Mesenchymal stem cell (in vitro differentiated cells and primary cell): Measurements from ENCODE around the gene ARMC3.

Experiments used
- DNase-seq: peaks from one replicate; pipeline ENCODE4 v3.0.0-alpha.2; 2013
- H2AFZ ChIP-seq: one replicate; pipeline ENCODE4 v1.6.1; 2013; ENCODE audit warnings: low read depth, mild to moderate bottlenecking, control low read depth, inconsistent platforms, low read length, moderate library complexity
- H2AK5ac ChIP-seq: 2 replicates; pipeline ENCODE4 v1.6.1; 2013; ENCODE audit warnings: low read length, moderate library complexity, mild to moderate bottlenecking, inconsistent platforms; ENCODE audit not compliant: severe bottlenecking
- H2BK120ac ChIP-seq: one replicate; pipeline ENCODE4 v1.6.1; 2013; ENCODE audit warnings: low read depth, mild to moderate bottlenecking, inconsistent platforms, low read length, moderate library complexity
- H2BK12ac ChIP-seq, 2 experiments: one replicate each; pipeline ENCODE4 v1.6.1; 2013; ENCODE audit warnings: inconsistent platforms in 2 of 2, low read length in 2 of 2, mild to moderate bottlenecking in 2 of 2, moderate library complexity in 2 of 2, control low read depth in 1 of 2
- H2BK15ac ChIP-seq: one replicate; pipeline ENCODE4 v1.6.1; 2013; ENCODE audit warnings: mild to moderate bottlenecking, low read depth, inconsistent platforms; ENCODE audit not compliant: poor library complexity, severe bottlenecking
- H2BK5ac ChIP-seq: 2 replicates; pipeline ENCODE4 v1.6.1; 2013; ENCODE audit warnings: low read depth, mild to moderate bottlenecking, low read length, control low read depth, inconsistent platforms; ENCODE audit not compliant: poor library complexity, severe bottlenecking
- H3K14ac ChIP-seq, 2 experiments: one replicate each; pipeline ENCODE4 v1.6.1; 2013; ENCODE audit warnings: inconsistent platforms in 2 of 2, low read length in 2 of 2, control low read depth in 1 of 2, mild to moderate bottlenecking in 1 of 2, moderate library complexity in 1 of 2
- H3K18ac ChIP-seq, 2 experiments: one replicate each; pipeline ENCODE4 v1.6.1; 2013; ENCODE audit warnings: inconsistent platforms in 2 of 2, low read length in 2 of 2, control low read depth in 1 of 2, low read depth in 1 of 2, mild to moderate bottlenecking in 1 of 2
- H3K23ac ChIP-seq, 2 experiments: one replicate each; pipeline ENCODE4 v1.6.1; 2013; ENCODE audit warnings: inconsistent platforms in 2 of 2, low read length in 2 of 2, mild to moderate bottlenecking in 2 of 2, moderate library complexity in 2 of 2, control low read depth in 1 of 2
- H3K27ac ChIP-seq: 2 replicates; pipeline ENCODE4 v1.5.1; 2013; ENCODE audit warnings: mild to moderate bottlenecking, moderate library complexity, low read length, control low read depth, inconsistent platforms; ENCODE audit not compliant: poor library complexity, severe bottlenecking
- H3K27me3 ChIP-seq, 2 experiments: 2 replicates each; pipeline versions ENCODE4 v1.6.1 to v1.7.0; 2013; ENCODE audit warnings: low read length in 2 of 2, mild to moderate bottlenecking in 2 of 2, moderate library complexity in 2 of 2, control low read depth in 1 of 2, inconsistent platforms in 1 of 2; ENCODE audit not compliant: control insufficient read depth in 1 of 2, insufficient read depth in 1 of 2
- H3K36me3 ChIP-seq, 2 experiments: 2 replicates each; pipeline versions ENCODE4 v1.6.1 to v1.7.0; 2013; ENCODE audit warnings: low read length in 2 of 2, control low read depth in 1 of 2, inconsistent platforms in 1 of 2, low read depth in 1 of 2, mild to moderate bottlenecking in 1 of 2; ENCODE audit not compliant: insufficient read depth in 2 of 2, control insufficient read depth in 1 of 2
- H3K4ac ChIP-seq, 2 experiments: one replicate each; pipeline ENCODE4 v1.6.1; 2013; ENCODE audit warnings: inconsistent platforms in 2 of 2, low read length in 2 of 2, mild to moderate bottlenecking in 2 of 2, moderate library complexity in 2 of 2, control low read depth in 1 of 2, low read depth in 1 of 2
- H3K4me1 ChIP-seq: 2 replicates; pipeline ENCODE4 v1.6.1; 2013; ENCODE audit warnings: low read depth, low read length, control low read depth; ENCODE audit not compliant: control insufficient read depth, insufficient read depth
- H3K4me2 ChIP-seq: 2 replicates; pipeline ENCODE4 v1.6.1; 2013; ENCODE audit warnings: low read length, mild to moderate bottlenecking, inconsistent platforms; ENCODE audit not compliant: poor library complexity, severe bottlenecking
- H3K4me3 ChIP-seq, 2 experiments: 2 replicates each; pipeline versions ENCODE4 v1.5.1 to v1.7.0; 2013; ENCODE audit warnings: low read length in 2 of 2, mild to moderate bottlenecking in 2 of 2, control low read depth in 1 of 2, low read depth in 1 of 2; ENCODE audit not compliant: insufficient read depth in 1 of 2
- H3K79me1 ChIP-seq: replicated peaks from 2 replicates; pipeline ENCODE4 v1.6.1; 2013; ENCODE audit warnings: mild to moderate bottlenecking, control low read depth, low read length, inconsistent platforms; ENCODE audit not compliant: poor library complexity, severe bottlenecking
- H3K9ac ChIP-seq: 2 replicates; pipeline ENCODE4 v1.7.0; 2013; ENCODE audit warnings: mild to moderate bottlenecking, low read length, moderate library complexity
- H3K9me3 ChIP-seq: 2 replicates; pipeline ENCODE4 v1.7.0; 2013; ENCODE audit warnings: mild to moderate bottlenecking, low read length; ENCODE audit not compliant: control insufficient read depth
- H4K8ac ChIP-seq: one replicate; pipeline ENCODE4 v1.6.1; 2013; ENCODE audit warnings: inconsistent platforms, mild to moderate bottlenecking, low read length, moderate library complexity
- H4K91ac ChIP-seq: one replicate; pipeline ENCODE4 v1.6.1; 2013; ENCODE audit warnings: mild to moderate bottlenecking, low read length, inconsistent platforms
- WGBS: methylation state at CpG from one replicate; pipeline ENCODE4 v1.1.7; 2013; ENCODE audit warnings: mixed read lengths; 5-methylcytosine and 5-hydroxymethylcytosine counted together

The ARMC3 gene

DNA sequence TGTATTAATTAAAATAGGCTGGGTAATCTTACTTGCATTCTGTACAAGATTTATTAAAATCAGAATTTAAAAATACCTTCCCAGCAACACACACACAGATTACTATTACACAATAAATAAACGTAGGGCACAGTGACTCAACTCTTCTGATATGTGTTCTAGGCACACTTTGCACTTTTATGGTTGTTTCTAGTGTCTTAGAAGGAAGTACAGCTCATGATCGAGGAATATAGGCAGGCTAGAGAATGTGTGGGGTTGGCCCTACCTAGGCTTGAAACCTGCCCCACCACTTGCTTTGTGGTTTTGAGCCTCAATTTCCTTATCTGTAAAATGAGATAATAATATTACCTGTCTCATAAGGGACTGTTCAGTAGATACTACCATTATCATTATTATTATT is 30.5 kb downstream of the ARMC3 start:
- no peak overlapping the region for H2AK5ac ChIP-seq
- H2BK5ac ChIP-seq = no peak overlapping the region
- H4K91ac ChIP-seq = no peak overlapping the region
- H3K36me3 ChIP-seq = no peaks in the 10 kb centered on the region
- WGBS = 17% methylated on average over 1 of the region's 2 CpGs
- H3K4me2 ChIP-seq = no peak overlapping the region
- H2BK120ac ChIP-seq = no peak overlapping the region
- no peak for DNase-seq
- no peak overlapping the region for H3K18ac ChIP-seq
- H2BK12ac ChIP-seq = no peak overlapping the region
- no peaks in the 10 kb centered on the region for H3K79me1 ChIP-seq
- H3K27me3 ChIP-seq = no peaks in the 10 kb centered on the region
- no peak overlapping the region for H2AFZ ChIP-seq
- no peak overlapping the region for H2BK15ac ChIP-seq
- no peak overlapping the region for H3K4ac ChIP-seq
- H3K14ac ChIP-seq = no peak overlapping the region
- no peak overlapping the region for H3K9ac ChIP-seq
- no peak overlapping the region for H4K8ac ChIP-seq
- H3K23ac ChIP-seq = no peak overlapping the region
- H3K4me3 ChIP-seq = no peak overlapping the region
- no peaks in the 10 kb centered on the region for H3K9me3 ChIP-seq
- H3K4me1 ChIP-seq = no peaks in the 10 kb centered on the region
- no peak overlapping the region for H3K27ac ChIP-seq

DNA sequence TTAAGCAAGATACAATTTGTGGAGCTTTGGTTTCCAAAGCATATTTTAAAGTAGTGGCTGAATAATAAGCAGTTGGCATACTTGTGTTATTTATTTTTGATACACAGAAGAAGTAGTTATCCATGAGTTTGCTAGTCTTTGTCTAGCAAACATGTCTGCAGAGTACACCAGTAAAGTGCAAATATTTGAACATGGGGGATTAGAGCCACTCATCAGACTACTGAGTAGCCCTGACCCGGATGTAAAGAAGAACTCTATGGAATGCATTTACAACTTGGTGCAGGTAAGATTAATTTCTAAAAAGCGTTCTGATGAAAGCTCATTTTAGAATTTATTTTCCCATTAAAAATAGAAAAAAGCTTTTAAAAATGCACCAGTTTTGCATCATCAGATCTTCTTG is 31.4 kb downstream of the ARMC3 start:
- Histone ChIP-seq H3K4me2 (no peak overlapping the region), H3K18ac (no peak overlapping the region), H3K79me1 (no peaks in the 10 kb centered on the region), H3K4me1 (no peaks in the 10 kb centered on the region), H4K8ac (no peak overlapping the region), H3K4ac (no peak overlapping the region), H3K27me3 (no peaks in the 10 kb centered on the region), H2BK120ac (no peak overlapping the region), H3K14ac (no peak overlapping the region), H3K4me3 (no peak overlapping the region), H3K9me3 (no peaks in the 10 kb centered on the region), H3K23ac (no peak overlapping the region), H3K9ac (no peak overlapping the region), H2BK15ac (no peak overlapping the region), H3K36me3 (no peaks in the 10 kb centered on the region), H2AK5ac (no peak overlapping the region), H4K91ac (no peak overlapping the region), H3K27ac (no peak overlapping the region), H2BK5ac (no peak overlapping the region), H2BK12ac (no peak overlapping the region), H2AFZ (no peak overlapping the region)
- DNase-seq = no peak
- WGBS = 100% methylated on average over 1 of the region's 2 CpGs

DNA sequence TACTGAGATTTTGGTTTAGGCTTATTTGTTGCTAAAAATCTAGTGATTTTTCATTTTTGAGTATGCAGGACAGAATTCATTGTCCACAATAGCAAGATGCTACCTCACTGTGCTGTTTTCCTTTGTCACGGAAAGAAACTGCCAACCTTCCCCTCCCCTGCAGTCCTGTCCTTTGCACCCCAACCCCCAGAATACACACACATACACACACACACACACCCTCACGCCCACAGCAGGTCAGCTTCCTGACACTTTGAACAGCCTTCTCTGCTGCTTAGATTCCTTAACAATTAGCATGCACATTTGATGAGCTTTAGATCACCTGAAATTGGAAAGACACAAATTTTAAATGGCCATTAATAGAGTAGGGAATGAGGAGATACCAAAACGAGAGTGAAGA is 32.1 kb downstream of the ARMC3 start:
- H3K23ac ChIP-seq = no peak overlapping the region
- no peak overlapping the region for H2BK120ac ChIP-seq
- H3K4me1 ChIP-seq = no peaks in the 10 kb centered on the region
- no peaks in the 10 kb centered on the region for H3K27me3 ChIP-seq
- H2BK15ac ChIP-seq = no peak overlapping the region
- H2BK12ac ChIP-seq = no peak overlapping the region
- peak overlapping the region in 1 of 2 experiments; percentile 28 for H3K18ac ChIP-seq
- H2AFZ ChIP-seq = peak overlapping the region; percentile 10
- no peak overlapping the region for H2AK5ac ChIP-seq
- no peaks in the 10 kb centered on the region for H3K9me3 ChIP-seq
- H3K27ac ChIP-seq = no peak overlapping the region
- H2BK5ac ChIP-seq = no peak overlapping the region
- H4K8ac ChIP-seq = no peak overlapping the region
- no peaks in the 10 kb centered on the region for H3K79me1 ChIP-seq
- peak overlapping the region in 1 of 2 experiments; percentile 26 for H3K14ac ChIP-seq
- no peak for DNase-seq
- no peak overlapping the region for H3K4me3 ChIP-seq
- H3K4me2 ChIP-seq = no peak overlapping the region
- no peak overlapping the region for H4K91ac ChIP-seq
- no peak overlapping the region for H3K9ac ChIP-seq
- H3K4ac ChIP-seq = no peak overlapping the region
- no peaks in the 10 kb centered on the region for H3K36me3 ChIP-seq
- WGBS = 74% methylated on average over 3 of the region's 3 CpGs

DNA sequence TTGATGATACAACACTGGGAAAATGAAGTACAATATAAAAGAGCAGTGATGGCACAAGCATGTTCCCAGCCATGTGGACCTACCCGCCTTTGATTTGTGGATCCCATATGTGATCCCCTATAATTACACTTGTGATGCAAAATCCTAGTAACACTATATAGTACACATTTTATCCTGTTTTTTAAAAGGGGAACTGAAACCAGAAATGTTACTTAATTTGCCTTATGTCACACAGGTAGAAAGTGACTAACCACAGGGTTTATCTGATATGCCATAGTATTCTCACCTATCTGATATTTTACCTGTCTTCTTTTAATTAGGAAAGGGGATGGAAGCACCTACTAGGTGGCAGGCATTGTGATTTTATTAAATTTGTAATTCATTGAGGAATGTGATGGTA is 35.0 kb downstream of the ARMC3 start:
- H3K4me3 ChIP-seq = no peak overlapping the region
- no peak overlapping the region for H2AFZ ChIP-seq
- H3K23ac ChIP-seq = no peak overlapping the region
- H4K91ac ChIP-seq = no peak overlapping the region
- H3K14ac ChIP-seq = no peak overlapping the region
- H4K8ac ChIP-seq = no peak overlapping the region
- H3K27me3 ChIP-seq = no peaks in the 10 kb centered on the region
- no peak overlapping the region for H2BK15ac ChIP-seq
- no peak overlapping the region for H2BK12ac ChIP-seq
- H3K9ac ChIP-seq = no peak overlapping the region
- H2BK5ac ChIP-seq = no peak overlapping the region
- H3K79me1 ChIP-seq = no peaks in the 10 kb centered on the region
- H3K18ac ChIP-seq = no peak overlapping the region
- WGBS = no CpG with 5 or more reads among the region's 1 CpG
- DNase-seq = no peak
- H3K9me3 ChIP-seq = no peaks in the 10 kb centered on the region
- H2AK5ac ChIP-seq = no peak overlapping the region
- no peaks in the 10 kb centered on the region for H3K36me3 ChIP-seq
- no peak overlapping the region for H3K4me2 ChIP-seq
- H3K27ac ChIP-seq = no peak overlapping the region
- no peak overlapping the region for H2BK120ac ChIP-seq
- H3K4ac ChIP-seq = no peak overlapping the region
- no peaks in the 10 kb centered on the region for H3K4me1 ChIP-seq
